Stimulated activated CD8-positive, alpha-beta memory T cell treated with anti-CD3 and anti-CD28 coated beads, Interleukin-2, amount 100 ng/mL, for 1 hour (primary cell): Measurements from ENCODE around the gene ORC1.

ENCODE experiments used
- DNase-seq, 2 donors: peaks; one replicate each; pipeline ENCODE4 v3.0.0-alpha.2; 2020; ENCODE audit warnings: low read depth in 2 of 2

ORC1 gene

DNA sequence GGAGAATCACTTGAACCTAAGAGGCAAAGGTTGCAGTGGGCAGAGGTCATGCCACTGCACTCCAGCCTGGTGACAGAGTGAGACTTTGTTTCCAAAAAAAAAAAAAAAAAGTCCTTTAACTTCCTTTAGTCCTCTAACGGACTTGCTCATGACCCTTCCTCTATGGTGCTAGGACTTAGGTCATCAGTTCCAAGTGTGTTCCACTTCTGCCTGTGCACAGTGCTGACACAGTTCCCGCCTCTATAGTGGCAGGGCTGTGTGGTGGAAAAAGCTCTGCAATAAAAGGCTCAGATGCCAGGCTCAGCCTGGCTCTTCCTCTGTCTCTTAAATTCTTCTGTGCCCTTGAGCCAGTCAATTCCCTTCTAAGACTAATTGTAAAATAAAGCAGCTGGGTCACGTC is 60.2 kb downstream of the ORC1 start:
- DNase-seq = no peak

- DNase-seq = no peak
Measured at GRCh38 chr1:52341655-52342260, 62.5 kb downstream of the ORC1 start.

DNA sequence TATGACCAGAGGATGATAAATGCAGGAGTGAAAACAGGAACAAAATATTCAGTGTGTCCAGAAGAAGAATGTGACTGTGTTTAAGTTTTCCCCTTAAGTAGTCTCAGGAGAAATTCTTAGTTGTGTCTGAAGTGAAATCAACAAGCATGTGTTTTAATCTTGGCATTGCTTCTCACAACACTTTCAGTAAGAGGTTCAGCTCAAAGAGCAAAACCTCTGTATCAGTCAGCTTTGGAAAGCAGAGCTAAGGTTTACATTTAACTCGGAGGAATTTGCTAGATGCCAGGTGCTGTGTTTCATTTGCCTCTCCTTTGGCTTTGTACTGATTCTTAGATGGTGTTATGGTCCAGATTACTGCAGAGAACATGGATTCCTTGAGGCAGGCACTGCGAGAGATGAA is 66.8 kb downstream of the ORC1 start:
- no peak for DNase-seq

DNA sequence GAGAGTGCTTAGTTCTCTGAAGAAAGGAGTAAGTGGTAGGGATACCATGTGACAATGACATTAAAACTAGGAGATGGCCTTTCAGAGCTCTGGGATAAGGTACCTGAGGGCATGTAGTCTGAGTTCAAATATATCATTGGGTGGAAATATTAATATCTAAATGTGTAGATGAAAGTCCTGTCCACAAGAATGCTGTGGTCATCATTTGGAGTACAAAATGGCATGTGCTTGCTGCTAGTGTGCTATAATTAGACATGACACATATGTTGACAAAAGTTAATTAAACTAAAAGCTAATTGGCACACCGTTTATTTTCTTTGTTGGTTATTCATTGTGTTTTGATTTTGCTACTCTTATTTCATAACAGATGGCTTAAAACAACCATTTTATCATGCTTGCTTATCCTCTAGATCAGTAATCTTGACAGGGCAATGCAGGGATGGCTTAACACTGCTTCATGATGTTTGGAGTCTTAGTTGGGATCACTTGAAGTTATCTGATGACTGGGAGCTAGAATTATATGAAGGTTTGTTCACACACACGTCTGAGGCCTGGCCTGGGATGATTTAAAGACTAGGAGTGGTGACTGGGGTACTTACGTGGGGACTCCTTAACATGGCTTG is 69.2 kb downstream of the ORC1 start:
- DNase-seq = no peak

GRCh38 chr1:52332411-52332810 is 71.8 kb downstream of the ORC1 start:
- no peak for DNase-seq

GRCh38 chr1:52328615-52329014 is 75.6 kb downstream of the ORC1 start:
- no peak for DNase-seq

DNA sequence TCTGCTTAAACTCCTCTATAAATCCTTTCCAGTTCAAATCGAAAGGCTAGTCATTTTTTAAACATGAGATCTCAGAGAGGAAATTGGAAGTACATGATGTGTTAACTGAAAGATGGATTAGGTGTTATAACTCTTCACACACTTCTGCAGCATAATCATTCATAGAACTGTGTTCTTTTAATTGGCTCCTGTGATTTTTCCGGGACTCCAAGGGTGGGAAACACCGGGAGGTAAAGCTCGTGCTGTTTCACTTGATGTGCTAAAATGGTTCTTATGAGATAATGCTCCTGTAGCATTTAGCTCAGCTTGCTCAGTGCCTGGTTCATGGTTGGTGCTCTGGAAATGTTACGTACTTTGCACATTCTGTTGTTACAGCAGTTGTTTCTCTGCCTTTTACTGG is 78.4 kb downstream of the ORC1 start:
- no peak for DNase-seq

DNA sequence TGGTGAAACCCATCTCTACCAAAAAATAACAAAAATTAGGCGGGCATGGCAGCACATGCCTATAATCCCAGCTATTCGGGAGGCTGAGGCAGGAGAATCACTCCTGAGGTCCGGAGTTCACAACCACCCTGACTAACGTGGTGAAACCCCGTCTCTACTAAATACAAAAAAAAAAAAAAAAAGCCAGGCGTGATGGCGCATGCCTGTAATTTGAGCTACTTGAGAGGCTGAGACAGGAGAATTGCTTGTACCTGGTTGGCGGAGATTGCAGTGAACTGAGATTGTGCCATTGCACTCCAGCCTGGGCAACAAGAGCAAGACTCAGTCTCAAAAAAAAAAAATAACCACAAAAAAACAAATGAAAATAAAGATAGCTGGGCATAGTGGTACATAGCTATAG is 80.5 kb downstream of the ORC1 start:
- no peak for DNase-seq
